ENCODE results near the gene YIPF1. TPM values are rescaled to one million over a fixed set of nuclear protein-coding genes. Genes with fewer than 3 reads are reported as not detected.

YIPF1 gene
- total and polyA plus RNA-seq, 2 donors (not counting 1 experiment from before 2014, with no cell fraction given) = 13.9 to 15.8 TPM

DNA sequence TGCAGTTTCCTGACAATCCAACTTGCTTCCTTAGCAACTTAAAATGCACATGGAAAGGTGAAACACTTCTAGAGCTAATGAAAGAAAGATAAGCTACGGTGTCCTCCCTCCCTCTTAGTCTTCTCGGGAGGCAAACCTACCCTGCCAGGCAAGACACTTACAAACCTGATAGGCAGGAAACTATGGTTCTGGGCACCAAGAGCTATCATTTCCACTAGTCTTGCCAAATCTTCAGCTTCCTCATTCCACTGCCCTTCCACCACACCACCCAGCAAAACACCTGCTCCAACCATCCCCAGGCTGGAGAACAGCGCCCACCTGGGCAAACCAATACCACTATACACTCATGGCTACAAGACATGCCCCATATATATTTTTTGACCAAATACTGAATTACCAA lies 66.7 kb downstream of the YIPF1 start:
- Histone ChIP-seq H3K27me3 (replicated peaks in 1 of 4; ENCODE audit: control extremely low read depth in 1 of 4, control insufficient read depth in 3 of 4, insufficient read depth in 4 of 4, low read length in 3 of 4) (no peaks in the 10 kb centered on the region), H3K27ac (ENCODE audit: low read length in 2 of 2) (no peak overlapping the region), H3K4me2 (replicated peaks; ENCODE audit: low read depth, low read length, poor library complexity, severe bottlenecking) (no peak overlapping the region), H2AFZ (ENCODE audit: insufficient read depth, low read depth, low read length, poor library complexity, severe bottlenecking) (no peak overlapping the region), H3K9me3 (ENCODE audit: control extremely low read depth in 1 of 3, control insufficient read depth in 2 of 3, insufficient read depth in 1 of 3, low read length in 2 of 3) (no peaks in the 10 kb centered on the region), H4K20me1 (ENCODE audit: control insufficient read depth, insufficient read depth, low read length, poor library complexity, severe bottlenecking) (no peaks in the 10 kb centered on the region), H3K36me3 (replicated peaks in 1 of 2; ENCODE audit: control extremely low read depth in 1 of 2, control insufficient read depth in 1 of 2, extremely low read depth in 1 of 2, insufficient read depth in 2 of 2, low read length in 1 of 2) (peaks cover 1 to 15% of the 10 kb centered on the region in 2 experiments), H3K79me2 (ENCODE audit: control insufficient read depth, insufficient read depth, low read length) (no peaks in the 10 kb centered on the region), H3K4me1 (ENCODE audit: control insufficient read depth in 2 of 2, insufficient read depth in 2 of 2, low read length in 2 of 2) (no peaks in the 10 kb centered on the region), H3K9ac (ENCODE audit: low read length) (no peak overlapping the region), H3K4me3 (ENCODE audit: control extremely low read depth in 1 of 5, extremely low read depth in 1 of 5, insufficient read depth in 1 of 5, low read depth in 2 of 5, low read length in 4 of 5) (no peak overlapping the region)
- no peaks in the 10 kb centered on the region for H3K4me1 Mint-ChIP-seq
- WGBS (ENCODE audit: insufficient coverage) = 100% methylated on average over 3 of the region's 3 CpGs
- intact Hi-C loops (cut with micrococcal nuclease) = no loop called here
- ChIA-PET POLR2A (no interaction called here), CTCF (no interaction called here)
- no peak for DNase-seq
- H3K9me3 Mint-ChIP-seq (ENCODE audit: insufficient read depth) = no peaks in the 10 kb centered on the region
- TF ChIP-seq, protein P1, sequence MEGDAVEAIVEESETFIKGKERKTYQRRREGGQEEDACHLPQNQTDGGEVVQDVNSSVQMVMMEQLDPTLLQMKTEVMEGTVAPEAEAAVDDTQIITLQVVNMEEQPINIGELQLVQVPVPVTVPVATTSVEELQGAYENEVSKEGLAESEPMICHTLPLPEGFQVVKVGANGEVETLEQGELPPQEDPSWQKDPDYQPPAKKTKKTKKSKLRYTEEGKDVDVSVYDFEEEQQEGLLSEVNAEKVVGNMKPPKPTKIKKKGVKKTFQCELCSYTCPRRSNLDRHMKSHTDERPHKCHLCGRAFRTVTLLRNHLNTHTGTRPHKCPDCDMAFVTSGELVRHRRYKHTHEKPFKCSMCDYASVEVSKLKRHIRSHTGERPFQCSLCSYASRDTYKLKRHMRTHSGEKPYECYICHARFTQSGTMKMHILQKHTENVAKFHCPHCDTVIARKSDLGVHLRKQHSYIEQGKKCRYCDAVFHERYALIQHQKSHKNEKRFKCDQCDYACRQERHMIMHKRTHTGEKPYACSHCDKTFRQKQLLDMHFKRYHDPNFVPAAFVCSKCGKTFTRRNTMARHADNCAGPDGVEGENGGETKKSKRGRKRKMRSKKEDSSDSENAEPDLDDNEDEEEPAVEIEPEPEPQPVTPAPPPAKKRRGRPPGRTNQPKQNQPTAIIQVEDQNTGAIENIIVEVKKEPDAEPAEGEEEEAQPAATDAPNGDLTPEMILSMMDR (IDR thresholded peaks at IDR 0.05) = no peak
- no peak for TF ChIP-seq EZH2 (IDR thresholded peaks at IDR 0.05; ENCODE audit: borderline replicate concordance, insufficient read depth, low read depth, low read length, poor library complexity, severe bottlenecking)
- ATAC-seq (ENCODE audit: low read depth) = no peak
- H3K27ac Mint-ChIP-seq = no peak overlapping the region
- no peaks in the 10 kb centered on the region for H3K27me3 Mint-ChIP-seq
- H3K4me3 Mint-ChIP-seq = no peak overlapping the region

DNA sequence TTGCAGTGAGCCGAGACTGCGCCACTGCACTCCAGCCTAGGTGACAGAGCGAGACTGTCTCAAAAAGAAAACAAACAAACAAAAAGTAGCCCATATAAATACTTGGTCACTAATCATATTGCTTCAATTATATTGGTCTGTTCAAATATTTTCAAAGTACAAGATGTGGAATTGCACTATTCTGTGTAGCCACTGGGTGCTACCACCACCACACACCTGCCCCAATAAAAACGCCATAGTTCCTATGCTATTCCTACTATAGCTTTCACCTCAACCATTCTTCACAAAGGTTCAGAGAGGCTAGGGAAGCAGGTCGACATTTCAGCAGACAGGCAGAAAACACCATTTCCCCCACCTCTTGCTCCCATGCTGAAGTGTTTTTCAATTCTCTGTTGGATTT lies 68.2 kb downstream of the YIPF1 start:
- Mint-ChIP-seq H3K9me3 (ENCODE audit: insufficient read depth) (no peaks in the 10 kb centered on the region), H3K4me3 (no peak overlapping the region), H3K27ac (no peak overlapping the region), H3K27me3 (no peaks in the 10 kb centered on the region), H3K4me1 (no peaks in the 10 kb centered on the region)
- TF ChIP-seq EZH2 (IDR thresholded peaks at IDR 0.05; ENCODE audit: borderline replicate concordance, insufficient read depth, low read depth, low read length, poor library complexity, severe bottlenecking) = no peak
- TF ChIP-seq, protein P1 (IDR thresholded peaks at IDR 0.05) = no peak
- H3K4me3 ChIP-seq (ENCODE audit: control extremely low read depth in 1 of 5, extremely low read depth in 1 of 5, insufficient read depth in 1 of 5, low read depth in 2 of 5, low read length in 4 of 5) = no peak overlapping the region
- no peak overlapping the region for H2AFZ ChIP-seq (ENCODE audit: insufficient read depth, low read depth, low read length, poor library complexity, severe bottlenecking)
- intact Hi-C loops (cut with micrococcal nuclease) = no loop called here
- no peak for ATAC-seq (ENCODE audit: low read depth)
- 100% methylated on average over 1 of the region's 5 CpGs for WGBS (ENCODE audit: insufficient coverage)
- H3K4me1 ChIP-seq (ENCODE audit: control insufficient read depth in 2 of 2, insufficient read depth in 2 of 2, low read length in 2 of 2) = no peaks in the 10 kb centered on the region
- no peaks in the 10 kb centered on the region for H3K9me3 ChIP-seq (ENCODE audit: control extremely low read depth in 1 of 3, control insufficient read depth in 2 of 3, insufficient read depth in 1 of 3, low read length in 2 of 3)
- H3K4me2 ChIP-seq (replicated peaks; ENCODE audit: low read depth, low read length, poor library complexity, severe bottlenecking) = no peak overlapping the region
- no peaks in the 10 kb centered on the region for H3K79me2 ChIP-seq (ENCODE audit: control insufficient read depth, insufficient read depth, low read length)
- CTCF ChIA-PET = interaction anchor here (0.6 kb wide), 1 partner anchor 1058 kb away, joined by 3 read pairs; no protein-coding TSS in a partner anchor
- H3K9ac ChIP-seq (ENCODE audit: low read length) = no peak overlapping the region
- H3K27me3 ChIP-seq (replicated peaks in 1 of 4; ENCODE audit: control extremely low read depth in 1 of 4, control insufficient read depth in 3 of 4, insufficient read depth in 4 of 4, low read length in 3 of 4) = no peaks in the 10 kb centered on the region
- POLR2A ChIA-PET = no interaction called here
- no peaks in the 10 kb centered on the region for H4K20me1 ChIP-seq (ENCODE audit: control insufficient read depth, insufficient read depth, low read length, poor library complexity, severe bottlenecking)
- peaks cover 1 to 21% of the 10 kb centered on the region in 2 experiments for H3K36me3 ChIP-seq (replicated peaks in 1 of 2; ENCODE audit: control extremely low read depth in 1 of 2, control insufficient read depth in 1 of 2, extremely low read depth in 1 of 2, insufficient read depth in 2 of 2, low read length in 1 of 2)
- no peak overlapping the region for H3K27ac ChIP-seq (ENCODE audit: low read length in 2 of 2)
- no peak for DNase-seq

Data from B cell (primary cell).